ENCODE results near the gene TRAF3IP3.
A peak's percentile ranks its signal among the peaks of the same experiment; 100 is the strongest.

The TRAF3IP3 gene

GRCh38 chr1:209755926-209756614 lies at the start of gene TRAF3IP3:
TSS of gene TRAF3IP3 (plus strand) at chr1:209756053. CDS start at chr1:209760040, 3,987 bp downstream.
- DNase-seq, result peak; percentile 65

- no peak for DNase-seq
These were observed 49.2 kb upstream of the TRAF3IP3 start for GRCh38 chr1:209706622-209707021.

- no peak for DNase-seq
These were observed 48.5 kb upstream of the TRAF3IP3 start for GRCh38 chr1:209707308-209707707.

GRCh38 chr1:209708297-209708696 lies 47.6 kb upstream of the TRAF3IP3 start:
- DNase-seq, result no peak

GRCh38 chr1:209710093-209710492 lies 45.8 kb upstream of the TRAF3IP3 start:
- DNase-seq, result no peak

- no peak for DNase-seq
These were observed 45.0 kb upstream of the TRAF3IP3 start for GRCh38 chr1:209710847-209711246.

- DNase-seq, result no peak
These were observed 41.5 kb upstream of the TRAF3IP3 start for GRCh38 chr1:209714338-209714737.

- no peak for DNase-seq
These were observed 40.5 kb upstream of the TRAF3IP3 start for GRCh38 chr1:209715314-209715713.

GRCh38 chr1:209717818-209718217 lies 38.0 kb upstream of the TRAF3IP3 start:
- DNase-seq, result no peak

- DNase-seq, result no peak
These were observed 35.5 kb upstream of the TRAF3IP3 start for GRCh38 chr1:209720326-209720725.

- no peak for DNase-seq
These were observed 35.0 kb upstream of the TRAF3IP3 start for GRCh38 chr1:209720826-209721225.

GRCh38 chr1:209721323-209721722 lies 34.5 kb upstream of the TRAF3IP3 start:
- DNase-seq, result no peak

GRCh38 chr1:209723265-209723664 lies 32.6 kb upstream of the TRAF3IP3 start:
- DNase-seq, result no peak

- no peak for DNase-seq
These were observed 31.8 kb upstream of the TRAF3IP3 start for GRCh38 chr1:209723756-209724693.

GRCh38 chr1:209727286-209727685 lies 28.6 kb upstream of the TRAF3IP3 start:
- DNase-seq, result no peak

- DNase-seq, result no peak
These were observed 28.1 kb upstream of the TRAF3IP3 start for GRCh38 chr1:209727785-209728184.

- no peak for DNase-seq
These were observed 27.4 kb upstream of the TRAF3IP3 start for GRCh38 chr1:209728466-209728865.

GRCh38 chr1:209729436-209729835 lies 26.4 kb upstream of the TRAF3IP3 start:
- DNase-seq, result no peak

GRCh38 chr1:209732725-209733124 lies 23.1 kb upstream of the TRAF3IP3 start:
- no peak for DNase-seq

- no peak for DNase-seq
These were observed 22.3 kb upstream of the TRAF3IP3 start for GRCh38 chr1:209733409-209734192.

GRCh38 chr1:209736490-209737117 lies 19.2 kb upstream of the TRAF3IP3 start:
- no peak for DNase-seq

- no peak for DNase-seq
These were observed 18.7 kb upstream of the TRAF3IP3 start for GRCh38 chr1:209737118-209737505.

- DNase-seq, result no peak
These were observed 17.6 kb upstream of the TRAF3IP3 start for GRCh38 chr1:209738270-209738669.
